Esophagus squamous epithelium (tissue), 5 donors: Measurements from ENCODE around the gene ADGRF4. TPM values are rescaled to one million over a fixed set of nuclear protein-coding genes. Genes with fewer than 3 reads are reported as not detected.
A peak's percentile ranks its signal among the peaks of the same experiment; 100 is the strongest.

Source experiments
- DNase-seq: peaks from one replicate; lab custom pipeline; 2025; lab: John Stamatoyannopoulos, UW
- H3K27ac ChIP-seq, 4 donors: fragments of 200-600 bp; sonication (generic); one replicate each; pipeline ENCODE4 v1.5.1; 2016 to 2019; ENCODE audit warnings: mild to moderate bottlenecking in 1 of 4
- H3K27me3 ChIP-seq, 4 donors: fragments of 200-600 bp; sonication (generic); 1 replicate in 3 of 4; 2 replicates in 1 of 4; pipeline versions ENCODE4 v1.5.1 to v1.6.0; 2017 to 2021; ENCODE audit warnings: antibody characterized with exemption in 1 of 4
- H3K36me3 ChIP-seq, 3 donors: fragments of 200-600 bp; sonication (generic); one replicate each; pipeline ENCODE4 v1.5.1; 2016 to 2019
- H3K4me1 ChIP-seq, 3 donors: fragments of 200-600 bp; sonication (generic); one replicate each; pipeline ENCODE4 v1.5.1; 2017 to 2019
- H3K4me3 ChIP-seq, 4 donors: fragments of 200-600 bp; sonication (generic); 1 replicate in 3 of 4; 2 replicates in 1 of 4; pipeline ENCODE4 v1.5.1; 2016 to 2019; ENCODE audit warnings: mild to moderate bottlenecking in 2 of 4, moderate library complexity in 1 of 4
- H3K9me3 ChIP-seq, 3 donors: fragments of 200-600 bp; sonication (generic); one replicate each; pipeline ENCODE4 v1.5.1; 2016 to 2019
- CTCF ChIP-seq, 6 experiments: fragments of 450-650 bp in 4 of 6; fragments of 200-600 bp in 2 of 6; sonication (generic) in 2 of 6; IDR thresholded peaks; one replicate each; pipeline ENCODE4 v1.5.1; 2016 to 2019; ENCODE audit warnings: antibody characterized with exemption in 6 of 6, mild to moderate bottlenecking in 4 of 6, moderate library complexity in 4 of 6
- POLR2A ChIP-seq, 4 donors: fragments of 450-650 bp; IDR thresholded peaks; one replicate each; pipeline ENCODE4 v1.6.1; 2017; ENCODE audit warnings: antibody characterized with exemption in 4 of 4, mild to moderate bottlenecking in 4 of 4, moderate library complexity in 3 of 4
- WGBS, 2 donors: methylation state at CpG; one replicate each; pipeline ENCODE4 v1.1.5; 2018; 5-methylcytosine and 5-hydroxymethylcytosine counted together
- intact Hi-C: fragments of 100-400 bp; cut with DNase I; formaldehyde crosslinking; loops from one replicate; pipeline ENCODE4 v1.15.0; 2022
- total RNA-seq, 4 donors: library from RNA; depleted of rRNA; stranded (reverse); fragments of >200 nt; gene quantifications; one replicate each; pipeline ENCODE4 v1.1.0, GENCODE V29; 2016
- donor health status: DM: yes; HTN: yes; CAD: no.

ADGRF4 gene
- total RNA-seq, 4 donors from 2014 or later = 16.8 to 26.1 (median 19.3) TPM

GRCh38 chr6:47690791-47691190 lies 7.6 kb upstream of the ADGRF4 start:
- Histone ChIP-seq H3K27ac (no peak overlapping the region), H3K36me3 (no peaks in the 10 kb centered on the region), H3K9me3 (no peaks in the 10 kb centered on the region), H3K27me3 (no peaks in the 10 kb centered on the region), H3K4me3 (no peak overlapping the region), H3K4me1 (no peaks in the 10 kb centered on the region)
- no peak for TF ChIP-seq CTCF (IDR thresholded peaks at IDR 0.05)
- intact Hi-C loops = no loop called here
- no peak for DNase-seq
- 73 to 82% methylated on average over 2 of the region's 2 CpGs for WGBS, 2 donors

GRCh38 chr6:47697925-47698324 lies 455 bp upstream of the ADGRF4 start:
- H3K27me3 ChIP-seq = no peaks in the 10 kb centered on the region
- WGBS, 2 donors = 63 to 85% methylated on average over 2 of the region's 2 CpGs
- H3K4me3 ChIP-seq = no peak overlapping the region
- peaks cover 0 to 45% (median 9%) of the 10 kb centered on the region in 3 donors for H3K4me1 ChIP-seq
- TF ChIP-seq CTCF (IDR thresholded peaks at IDR 0.05) = no peak
- H3K27ac ChIP-seq = peak overlapping the region in 2 of 4 donors; percentile 84 to 86
- no peaks in the 10 kb centered on the region for H3K9me3 ChIP-seq
- DNase-seq = no peak
- no peaks in the 10 kb centered on the region for H3K36me3 ChIP-seq
- intact Hi-C loops = no loop called here

GRCh38 chr6:47700053-47700452 lies 1.7 kb downstream of the ADGRF4 start:
- Histone ChIP-seq H3K4me1 (peaks cover 0 to 45% (median 9%) of the 10 kb centered on the region in 3 donors), H3K4me3 (peak overlapping the region in 2 of 4 donors; percentile 39 to 53), H3K27me3 (no peaks in the 10 kb centered on the region), H3K9me3 (no peaks in the 10 kb centered on the region), H3K27ac (peak overlapping the region; percentile 67 to 86 (median 84)), H3K36me3 (no peaks in the 10 kb centered on the region)
- no peak for DNase-seq
- intact Hi-C loops = no loop called here
- TF ChIP-seq POLR2A (IDR thresholded peaks at IDR 0.05) (no peak), CTCF (IDR thresholded peaks at IDR 0.05) (no peak)
- 47% methylated on average over 5 of the region's 5 CpGs for WGBS, 2 donors

- intact Hi-C loops = no loop called here
- no peak for DNase-seq
- no peak for TF ChIP-seq POLR2A (IDR thresholded peaks at IDR 0.05)
- no peak for TF ChIP-seq CTCF (IDR thresholded peaks at IDR 0.05)
- H3K27me3 ChIP-seq = no peaks in the 10 kb centered on the region
- H3K4me1 ChIP-seq = peaks cover 0 to 45% (median 9%) of the 10 kb centered on the region in 3 donors
- 30 to 37% methylated on average over 2 of the region's 2 CpGs for WGBS, 2 donors
- H3K4me3 ChIP-seq = peak overlapping the region in 3 of 4 donors; percentile 1 to 12 (median 8)
- no peaks in the 10 kb centered on the region for H3K9me3 ChIP-seq
- H3K27ac ChIP-seq = peak overlapping the region; percentile 63 to 84 (median 67)
- no peaks in the 10 kb centered on the region for H3K36me3 ChIP-seq
These were observed 2.2 kb downstream of the ADGRF4 start for GRCh38 chr6:47700596-47700995.

GRCh38 chr6:47701363-47701762 lies 3.0 kb downstream of the ADGRF4 start:
- Histone ChIP-seq H3K27me3 (no peaks in the 10 kb centered on the region), H3K4me1 (peaks cover 0 to 45% (median 9%) of the 10 kb centered on the region in 3 donors), H3K9me3 (no peaks in the 10 kb centered on the region), H3K27ac (peak overlapping the region; percentile 63 to 84 (median 67)), H3K36me3 (no peaks in the 10 kb centered on the region), H3K4me3 (no peak overlapping the region)
- DNase-seq = no peak
- TF ChIP-seq CTCF (IDR thresholded peaks at IDR 0.05) = no peak
- TF ChIP-seq POLR2A (IDR thresholded peaks at IDR 0.05) = no peak
- intact Hi-C loops = no loop called here
- 22 to 29% methylated on average over 4 of the region's 4 CpGs for whole genome bisulfite sequencing, 2 donors
